Astrocyte of the spinal cord (primary cell): ENCODE measurements around the gene MAGI2.

Experiments used
- DNase-seq: peaks from one replicate; pipeline ENCODE4 v3.0.0; 2011; ENCODE audit warnings: low read depth, low spot score
- H3K4me3 ChIP-seq: 2 replicates; pipeline ENCODE4 v1.5.1; 2011; ENCODE audit warnings: low read depth, mild to moderate bottlenecking, low read length, moderate library complexity
- CTCF ChIP-seq: IDR thresholded peaks from 2 replicates; pipeline ENCODE4 v1.5.1; 2012; ENCODE audit warnings: low read depth, mild to moderate bottlenecking, low read length, inconsistent platforms
- in situ Hi-C: cut with HindIII; loops from 2 replicates; pipeline ENCODE4 v1.10.0; 2017; ENCODE audit warnings: low sequenced_read_pairs

Gene MAGI2

GRCh38 chr7:79347351-79347750 lies 106.1 kb downstream of the MAGI2 start:
- no peak for TF ChIP-seq CTCF
- DNase-seq, result no peak
- in situ Hi-C loops, result no loop called here
- H3K4me3 ChIP-seq, result no peak overlapping the region

- in situ Hi-C loops, result no loop called here
- DNase-seq, result no peak
- TF ChIP-seq CTCF, result peak; percentile 8
- no peak overlapping the region for H3K4me3 ChIP-seq
Measured at GRCh38 chr7:79341902-79342301, 111.6 kb downstream of the MAGI2 start.

GRCh38 chr7:79340212-79340611 lies 113.3 kb downstream of the MAGI2 start:
- no peak overlapping the region for H3K4me3 ChIP-seq
- DNase-seq, result peak; percentile 26
- no peak for TF ChIP-seq CTCF
- in situ Hi-C loops, result no loop called here

GRCh38 chr7:79339208-79339925 lies 114.1 kb downstream of the MAGI2 start:
- no peak for TF ChIP-seq CTCF
- no peak overlapping the region for H3K4me3 ChIP-seq
- in situ Hi-C loops, result no loop called here
- DNase-seq, result no peak

GRCh38 chr7:79337717-79338116 lies 115.8 kb downstream of the MAGI2 start:
- DNase-seq, result no peak
- TF ChIP-seq CTCF, result no peak
- in situ Hi-C loops, result no loop called here
- no peak overlapping the region for H3K4me3 ChIP-seq

- H3K4me3 ChIP-seq, result no peak overlapping the region
- DNase-seq, result no peak
- in situ Hi-C loops, result no loop called here
- TF ChIP-seq CTCF, result no peak
Measured at GRCh38 chr7:79334841-79335240, 118.6 kb downstream of the MAGI2 start.
